ENCODE data around the gene MARK3.
A peak's percentile ranks its signal among the peaks of the same experiment; 100 is the strongest.

MARK3 gene

GRCh38 chr14:103402695-103403094, 17.5 kb downstream of the MARK3 start:
- no peak for TF ChIP-seq CTCF (IDR thresholded peaks at IDR 0.05)
- Histone ChIP-seq H3K27ac (no peak overlapping the region), H3K4me3 (ENCODE audit: low read depth, low read length) (no peak overlapping the region), H3K36me3 (ENCODE audit: control insufficient read depth, insufficient read depth, low read length) (no peaks in the 10 kb centered on the region), H3K9ac (no peak overlapping the region), H3K9me3 (ENCODE audit: control insufficient read depth, low read length) (no peaks in the 10 kb centered on the region), H3K79me2 (peaks cover 68% of the 10 kb centered on the region), H2AFZ (no peak overlapping the region), H3K27me3 (ENCODE audit: control insufficient read depth, insufficient read depth, low read length) (no peaks in the 10 kb centered on the region), H3K4me1 (peaks cover 38% of the 10 kb centered on the region), H3K4me2 (ENCODE audit: low read length) (peak overlapping the region; percentile 43)

GRCh38 chr14:103404032-103404918, 19.1 kb downstream of the MARK3 start:
- Histone ChIP-seq H3K9me3 (ENCODE audit: control insufficient read depth, low read length) (no peaks in the 10 kb centered on the region), H2AFZ (no peak overlapping the region), H3K9ac (no peak overlapping the region), H3K27ac (no peak overlapping the region), H3K36me3 (ENCODE audit: control insufficient read depth, insufficient read depth, low read length) (no peaks in the 10 kb centered on the region), H3K27me3 (ENCODE audit: control insufficient read depth, insufficient read depth, low read length) (no peaks in the 10 kb centered on the region), H3K4me3 (ENCODE audit: low read depth, low read length) (no peak overlapping the region), H3K4me2 (ENCODE audit: low read length) (no peak overlapping the region), H3K79me2 (peaks cover 70% of the 10 kb centered on the region), H3K4me1 (peaks cover 36% of the 10 kb centered on the region)
- TF ChIP-seq CTCF (IDR thresholded peaks at IDR 0.05) = no peak

- no peak overlapping the region for H3K9ac ChIP-seq
- no peak overlapping the region for H3K27ac ChIP-seq
- TF ChIP-seq CTCF (IDR thresholded peaks at IDR 0.05) = no peak
- H3K36me3 ChIP-seq (ENCODE audit: control insufficient read depth, insufficient read depth, low read length) = no peaks in the 10 kb centered on the region
- H3K4me2 ChIP-seq (ENCODE audit: low read length) = no peak overlapping the region
- H3K79me2 ChIP-seq = peaks cover 68% of the 10 kb centered on the region
- no peak overlapping the region for H3K4me3 ChIP-seq (ENCODE audit: low read depth, low read length)
- no peak overlapping the region for H2AFZ ChIP-seq
- no peaks in the 10 kb centered on the region for H3K27me3 ChIP-seq (ENCODE audit: control insufficient read depth, insufficient read depth, low read length)
- H3K9me3 ChIP-seq (ENCODE audit: control insufficient read depth, low read length) = no peaks in the 10 kb centered on the region
- H3K4me1 ChIP-seq = peaks cover 32% of the 10 kb centered on the region
These were observed 19.7 kb downstream of the MARK3 start for GRCh38 chr14:103404920-103405319.

GRCh38 chr14:103408491-103409155, 23.4 kb downstream of the MARK3 start:
- H3K4me3 ChIP-seq (ENCODE audit: low read depth, low read length) = no peak overlapping the region
- H3K9ac ChIP-seq = no peak overlapping the region
- no peaks in the 10 kb centered on the region for H3K36me3 ChIP-seq (ENCODE audit: control insufficient read depth, insufficient read depth, low read length)
- H2AFZ ChIP-seq = no peak overlapping the region
- H3K9me3 ChIP-seq (ENCODE audit: control insufficient read depth, low read length) = no peaks in the 10 kb centered on the region
- H3K27me3 ChIP-seq (ENCODE audit: control insufficient read depth, insufficient read depth, low read length) = no peaks in the 10 kb centered on the region
- no peak for TF ChIP-seq CTCF (IDR thresholded peaks at IDR 0.05)
- H3K79me2 ChIP-seq = peaks cover 58% of the 10 kb centered on the region
- H3K4me2 ChIP-seq (ENCODE audit: low read length) = peak overlapping the region; percentile 5
- peaks cover 20% of the 10 kb centered on the region for H3K4me1 ChIP-seq
- peak overlapping the region; percentile 37 for H3K27ac ChIP-seq

Data from parathyroid adenoma (tissue), 2 donors.